ENCODE measurements around the gene CUBN. TPM values are rescaled to one million over a fixed set of nuclear protein-coding genes. Genes with fewer than 3 reads are reported as not detected.
A peak's percentile ranks its signal among the peaks of the same experiment; 100 is the strongest.

Gene CUBN
- total RNA-seq, 3 donors from 2014 or later, result 0.31 to 1.9 (median 0.38) TPM

DNA sequence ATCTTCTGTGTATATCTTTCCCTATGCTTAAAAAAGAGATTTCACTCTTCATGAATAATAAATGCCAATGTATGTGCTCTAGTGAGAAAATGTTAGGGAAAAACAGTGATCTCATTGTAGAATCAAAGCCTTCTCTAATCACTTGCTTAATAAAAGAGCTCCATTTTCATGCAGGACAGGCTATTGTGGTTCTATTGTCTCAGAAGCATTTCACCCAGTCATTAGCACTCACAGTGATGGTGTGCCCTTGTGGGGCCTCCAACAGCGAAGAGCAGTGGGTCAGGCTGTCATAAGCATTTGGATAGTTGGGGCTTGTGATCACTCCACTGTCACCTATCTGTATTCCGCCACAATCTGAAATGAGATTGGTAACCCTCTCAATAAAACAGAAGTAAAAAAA lies 228.5 kb downstream of the CUBN start:
- TF ChIP-seq, protein P1, sequence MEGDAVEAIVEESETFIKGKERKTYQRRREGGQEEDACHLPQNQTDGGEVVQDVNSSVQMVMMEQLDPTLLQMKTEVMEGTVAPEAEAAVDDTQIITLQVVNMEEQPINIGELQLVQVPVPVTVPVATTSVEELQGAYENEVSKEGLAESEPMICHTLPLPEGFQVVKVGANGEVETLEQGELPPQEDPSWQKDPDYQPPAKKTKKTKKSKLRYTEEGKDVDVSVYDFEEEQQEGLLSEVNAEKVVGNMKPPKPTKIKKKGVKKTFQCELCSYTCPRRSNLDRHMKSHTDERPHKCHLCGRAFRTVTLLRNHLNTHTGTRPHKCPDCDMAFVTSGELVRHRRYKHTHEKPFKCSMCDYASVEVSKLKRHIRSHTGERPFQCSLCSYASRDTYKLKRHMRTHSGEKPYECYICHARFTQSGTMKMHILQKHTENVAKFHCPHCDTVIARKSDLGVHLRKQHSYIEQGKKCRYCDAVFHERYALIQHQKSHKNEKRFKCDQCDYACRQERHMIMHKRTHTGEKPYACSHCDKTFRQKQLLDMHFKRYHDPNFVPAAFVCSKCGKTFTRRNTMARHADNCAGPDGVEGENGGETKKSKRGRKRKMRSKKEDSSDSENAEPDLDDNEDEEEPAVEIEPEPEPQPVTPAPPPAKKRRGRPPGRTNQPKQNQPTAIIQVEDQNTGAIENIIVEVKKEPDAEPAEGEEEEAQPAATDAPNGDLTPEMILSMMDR (IDR thresholded peaks at IDR 0.05), result no peak
- DNase-seq, result no peak
- no peak for ATAC-seq
- Histone ChIP-seq H3K4me1 (ENCODE audit: low read depth) (no peaks in the 10 kb centered on the region), H3K4me3 (no peak overlapping the region), H3K36me3 (ENCODE audit: low read depth) (no peaks in the 10 kb centered on the region), H3K9me3 (no peaks in the 10 kb centered on the region)
- intact Hi-C loops (cut with DNase I, micrococcal nuclease), result no loop called here

DNA sequence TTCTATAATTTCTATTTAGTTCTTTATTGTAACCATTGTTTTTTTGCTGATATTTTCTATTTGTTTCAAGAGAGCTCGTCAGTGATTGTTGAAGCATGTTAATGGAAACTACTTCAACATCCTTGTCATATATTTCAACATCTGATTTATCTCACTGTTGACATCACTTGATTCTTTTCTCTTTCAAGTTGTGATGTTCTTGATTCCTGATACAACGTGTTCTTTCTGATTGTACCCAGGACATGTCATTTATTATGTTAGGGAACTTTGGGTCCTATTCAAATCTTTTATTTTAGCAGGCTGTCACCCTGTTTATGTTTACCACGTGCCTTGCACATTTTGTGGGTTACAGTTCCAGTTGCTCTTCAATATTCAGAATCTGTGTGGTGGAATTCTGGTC lies 232.6 kb downstream of the CUBN start:
- H3K4me1 ChIP-seq (ENCODE audit: low read depth), result no peaks in the 10 kb centered on the region
- DNase-seq (no peak), ATAC-seq (no peak)
- no peaks in the 10 kb centered on the region for H3K36me3 ChIP-seq (ENCODE audit: low read depth)
- intact Hi-C loops (cut with DNase I, micrococcal nuclease), result no loop called here
- TF ChIP-seq, protein P1 (IDR thresholded peaks at IDR 0.05), result no peak
- no peak overlapping the region for H3K4me3 ChIP-seq
- no peaks in the 10 kb centered on the region for H3K9me3 ChIP-seq

DNA sequence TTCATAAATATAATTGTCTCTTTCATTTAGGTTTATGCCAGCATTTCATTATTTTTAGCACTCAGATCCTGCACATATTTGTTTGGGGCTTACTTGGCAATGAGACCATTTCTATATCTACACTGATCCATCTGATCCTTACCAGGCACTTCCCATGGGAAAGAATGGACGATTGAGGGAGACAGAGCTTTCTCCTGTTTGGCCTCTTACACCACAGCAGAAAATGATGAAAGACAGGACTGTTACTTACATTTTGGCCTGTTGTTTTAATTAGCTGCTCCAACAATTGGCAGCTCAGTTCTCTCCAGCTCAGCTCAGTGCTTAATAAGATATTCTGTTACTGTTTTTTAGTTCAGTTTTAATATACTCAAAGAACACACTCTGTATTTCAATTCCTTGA lies 234.8 kb downstream of the CUBN start:
- no peak for DNase-seq
- intact Hi-C loops (cut with DNase I, micrococcal nuclease), result no loop called here

DNA sequence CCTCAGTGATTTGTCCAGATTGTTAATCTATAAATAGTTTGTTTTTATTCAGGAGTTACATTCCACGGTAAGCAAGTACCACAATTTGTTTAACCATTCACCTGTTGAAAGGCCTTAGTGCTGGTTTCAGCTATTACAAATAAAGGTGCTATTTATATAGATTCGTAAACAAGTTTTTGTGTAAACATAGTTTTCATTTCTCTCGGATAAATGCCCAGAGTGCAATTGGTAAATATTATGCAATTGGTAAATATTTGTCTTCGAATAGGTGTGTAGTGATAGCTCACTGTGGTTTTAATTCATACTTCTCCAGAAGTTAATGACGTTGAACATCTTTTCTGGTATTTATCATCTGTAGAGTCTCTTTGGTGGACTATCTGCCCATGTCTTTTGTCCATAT lies 235.9 kb downstream of the CUBN start:
- H3K36me3 ChIP-seq (ENCODE audit: low read depth), result no peaks in the 10 kb centered on the region
- DNase-seq (no peak), ATAC-seq (no peak)
- intact Hi-C loops (cut with DNase I, micrococcal nuclease), result no loop called here
- H3K4me3 ChIP-seq, result no peak overlapping the region
- TF ChIP-seq, protein P1 (IDR thresholded peaks at IDR 0.05), result no peak
- H3K9me3 ChIP-seq, result no peaks in the 10 kb centered on the region
- no peaks in the 10 kb centered on the region for H3K4me1 ChIP-seq (ENCODE audit: low read depth)

More for the DNA sequence above, 234.8 kb downstream of the CUBN start:
- TF ChIP-seq, protein P1 (IDR thresholded peaks at IDR 0.05), result no peak
- H3K9me3 ChIP-seq, result no peaks in the 10 kb centered on the region
- no peak overlapping the region for H3K4me3 ChIP-seq
- no peaks in the 10 kb centered on the region for H3K4me1 ChIP-seq (ENCODE audit: low read depth)
- no peak for ATAC-seq
- no peaks in the 10 kb centered on the region for H3K36me3 ChIP-seq (ENCODE audit: low read depth)

DNA sequence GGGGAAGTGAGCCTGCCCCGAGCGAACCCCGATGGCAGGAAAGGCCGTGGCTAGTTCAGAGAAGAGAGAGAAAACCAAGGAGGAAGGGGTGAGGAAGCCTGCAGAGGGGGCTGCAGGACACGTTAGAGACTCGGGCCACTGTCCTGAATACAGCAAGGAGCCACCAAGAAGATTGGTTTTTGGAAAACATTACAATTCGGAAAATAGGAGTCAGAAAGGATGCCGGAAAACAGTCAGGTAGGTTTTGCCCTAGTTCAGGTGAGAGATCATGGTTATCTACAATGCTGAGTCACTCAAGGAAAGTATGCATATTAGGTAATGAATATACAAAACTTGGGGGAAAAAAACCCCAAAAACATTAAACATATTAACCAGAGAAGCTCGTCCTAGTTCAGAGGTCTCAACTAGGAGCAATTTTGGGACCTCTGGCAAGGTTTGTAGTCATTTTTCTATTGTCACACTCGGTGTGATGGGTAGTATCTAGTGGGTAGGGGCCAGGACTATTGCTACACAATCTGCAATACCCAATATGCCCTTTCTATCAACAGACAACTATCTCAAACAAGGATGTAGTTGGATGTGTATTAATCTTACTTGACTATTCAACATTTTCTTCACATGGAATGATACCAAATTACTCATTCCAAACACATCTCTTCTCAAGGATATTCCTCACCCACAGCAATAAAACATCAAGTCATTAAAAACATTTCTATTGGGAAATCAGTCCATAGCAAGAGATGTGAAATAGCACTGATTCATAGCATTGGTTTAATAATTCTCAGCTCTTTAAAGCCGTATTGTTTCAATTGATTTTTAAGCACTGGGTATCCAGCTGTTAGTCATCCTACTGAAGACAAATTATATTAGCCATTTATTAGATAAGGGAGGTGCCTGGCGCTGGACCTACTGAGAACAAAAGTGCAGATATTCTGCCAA lies 238.0 kb downstream of the CUBN start:
- peak; percentile 48 to 59 (median 55) for DNase-seq
- Histone ChIP-seq H3K9me3 (no peaks in the 10 kb centered on the region), H3K4me3 (no peak overlapping the region), H3K4me1 (ENCODE audit: low read depth) (no peaks in the 10 kb centered on the region), H3K36me3 (ENCODE audit: low read depth) (no peaks in the 10 kb centered on the region)
- intact Hi-C loops (cut with DNase I, micrococcal nuclease), result no loop called here
- TF ChIP-seq, protein P1 (IDR thresholded peaks at IDR 0.05), result no peak
- peak; percentile 82 for ATAC-seq

Measured in mucosa of descending colon (tissue), 3 donors.